Transverse colon (tissue), 3 donors: Measurements from ENCODE around the gene PHF21B.

Experiments used
- CTCF ChIP-seq, 5 experiments: fragments of 200-600 bp in 3 of 5; fragments of 450-650 bp in 2 of 5; sonication (generic) in 3 of 5; IDR thresholded peaks; 1 replicate in 2 of 5; 2 replicates in 3 of 5; pipeline ENCODE4 v1.5.1; 2016 to 2017; ENCODE audit warnings: antibody characterized with exemption in 5 of 5, inconsistent platforms in 3 of 5, mild to moderate bottlenecking in 2 of 5, moderate library complexity in 1 of 5
- POLR2A ChIP-seq: fragments of 450-650 bp; IDR thresholded peaks from one replicate; pipeline ENCODE4 v1.6.1; 2016; ENCODE audit warnings: antibody characterized with exemption, mild to moderate bottlenecking, moderate library complexity

- TF ChIP-seq CTCF (IDR thresholded peaks at IDR 0.05) (no peak), POLR2A (no peak)
Observed at GRCh38 chr22:44889255-44889878, 120.4 kb downstream of the PHF21B start.
